Liver (tissue), 9 donors: ENCODE results near the gene SCGB3A1. TPM values are rescaled to one million over a fixed set of nuclear protein-coding genes. Genes with fewer than 3 reads are reported as not detected.

Experiments used
- DNase-seq: peaks from one replicate; pipeline ENCODE4 v3.0.0-alpha.2; 2017; ENCODE audit warnings: low spot score
- H3K27ac ChIP-seq, 2 donors: one replicate each; pipeline ENCODE4 v1.7.0; 2013; ENCODE audit warnings: inconsistent platforms in 2 of 2, low read length in 2 of 2, control low read depth in 1 of 2, low read depth in 1 of 2, mild to moderate bottlenecking in 1 of 2
- H3K27me3 ChIP-seq, 4 donors: one replicate each; pipeline versions ENCODE4 v1.6.1 to v1.7.0; 2013; ENCODE audit warnings: low read length in 3 of 4, inconsistent platforms in 1 of 4, mild to moderate bottlenecking in 1 of 4, moderate library complexity in 1 of 4; ENCODE audit not compliant: control insufficient read depth in 4 of 4, insufficient read depth in 4 of 4
- H3K36me3 ChIP-seq, 4 donors: one replicate each; pipeline versions ENCODE4 v1.6.1 to v1.7.0; 2013; ENCODE audit warnings: low read length in 3 of 4, mild to moderate bottlenecking in 3 of 4, low read depth in 1 of 4, moderate library complexity in 1 of 4; ENCODE audit not compliant: control insufficient read depth in 4 of 4, insufficient read depth in 3 of 4
- H3K4me1 ChIP-seq, 4 donors: one replicate each; pipeline versions ENCODE4 v1.6.1 to v1.7.0; 2013; ENCODE audit warnings: low read length in 3 of 4, mild to moderate bottlenecking in 3 of 4, moderate library complexity in 1 of 4; ENCODE audit not compliant: control insufficient read depth in 4 of 4, insufficient read depth in 4 of 4
- H3K4me3 ChIP-seq, 3 donors: one replicate each; pipeline versions ENCODE4 v1.6.1 to v1.7.0; 2013; ENCODE audit warnings: low read length in 3 of 3, control low read depth in 1 of 3, low read depth in 1 of 3, mild to moderate bottlenecking in 1 of 3
- H3K9ac ChIP-seq, 2 donors: one replicate each; pipeline ENCODE4 v1.7.0; 2013; ENCODE audit warnings: low read length in 2 of 2, mild to moderate bottlenecking in 2 of 2, moderate library complexity in 2 of 2, control low read depth in 1 of 2, low read depth in 1 of 2
- H3K9me3 ChIP-seq, 4 donors: one replicate each; pipeline versions ENCODE4 v1.6.1 to v1.7.0; 2013; ENCODE audit warnings: low read length in 3 of 4; ENCODE audit not compliant: control insufficient read depth in 4 of 4
- CTCF ChIP-seq: fragments of 150-350 bp; IDR thresholded peaks from 2 replicates; pipeline ENCODE4 v1.5.1; 2017; ENCODE audit warnings: improper control_type of control experiment, low read depth, low read length; ENCODE audit not compliant: missing input control
- EGR1 ChIP-seq, 2 donors: IDR thresholded peaks; 2 replicates each; pipeline ENCODE4 v1.6.1; 2016 to 2018; ENCODE audit warnings: antibody characterized with exemption in 2 of 2, low read depth in 2 of 2
- FOXA1 ChIP-seq: IDR thresholded peaks from 2 replicates; pipeline ENCODE4 v1.6.1; 2016; ENCODE audit warnings: antibody characterized with exemption
- FOXA2 ChIP-seq: IDR thresholded peaks from 2 replicates; pipeline ENCODE4 v1.6.1; 2016; ENCODE audit warnings: antibody characterized with exemption
- GABPA ChIP-seq, 2 donors: IDR thresholded peaks in 1 of 2; conservative IDR thresholded peaks in 1 of 2; 2 replicates each; pipeline ENCODE4 v1.6.1; 2016; ENCODE audit warnings: antibody characterized with exemption in 2 of 2, mild to moderate bottlenecking in 1 of 2, moderate library complexity in 1 of 2
- HNF4A ChIP-seq, 2 donors: conservative IDR thresholded peaks; 2 replicates each; pipeline ENCODE4 v1.6.1; 2016; ENCODE audit warnings: antibody characterized with exemption in 2 of 2, mild to moderate bottlenecking in 2 of 2
- HNF4G ChIP-seq: IDR thresholded peaks from 2 replicates; pipeline ENCODE4 v1.6.1; 2016; ENCODE audit warnings: antibody characterized with exemption
- JUND ChIP-seq, 2 donors: IDR thresholded peaks; 2 replicates each; pipeline ENCODE4 v1.6.1; 2016; ENCODE audit warnings: antibody characterized with exemption in 2 of 2
- MAX ChIP-seq: IDR thresholded peaks from 2 replicates; pipeline ENCODE4 v1.6.1; 2016; ENCODE audit warnings: antibody characterized with exemption
- NR2F2 ChIP-seq: IDR thresholded peaks from 2 replicates; pipeline ENCODE4 v1.6.1; 2016; ENCODE audit warnings: antibody characterized with exemption
- RAD21 ChIP-seq, 2 donors: IDR thresholded peaks; 2 replicates each; pipeline ENCODE4 v1.6.1; 2016; ENCODE audit warnings: antibody characterized with exemption in 2 of 2, mild to moderate bottlenecking in 2 of 2
- REST ChIP-seq: IDR thresholded peaks from 2 replicates; pipeline ENCODE4 v1.6.1; 2016; ENCODE audit warnings: antibody characterized with exemption, mild to moderate bottlenecking
- RXRA ChIP-seq, 2 donors: IDR thresholded peaks; 2 replicates each; pipeline ENCODE4 v1.6.1; 2017 to 2018; ENCODE audit warnings: antibody characterized with exemption in 2 of 2, mild to moderate bottlenecking in 1 of 2
- SP1 ChIP-seq: IDR thresholded peaks from 2 replicates; pipeline ENCODE4 v1.6.1; 2018; ENCODE audit warnings: antibody characterized with exemption, mild to moderate bottlenecking
- TAF1 ChIP-seq: conservative IDR thresholded peaks from 2 replicates; pipeline ENCODE4 v1.6.1; 2016; ENCODE audit warnings: antibody characterized with exemption, mild to moderate bottlenecking
- YY1 ChIP-seq: IDR thresholded peaks from 2 replicates; pipeline ENCODE4 v1.6.1; 2016; ENCODE audit warnings: antibody characterized with exemption, mild to moderate bottlenecking
- WGBS: extraction: QIAGEN DNeasy Blood & Tissue Kit; methylation state at CpG from one replicate; pipeline ENCODE4 v1.1.7; 2013; 5-methylcytosine and 5-hydroxymethylcytosine counted together
- polyA plus RNA-seq, 2 donors: library from polyadenylated mRNA; stranded (reverse) in 1 of 2; unstranded in 1 of 2; fragments of 200-250 nt in 1 of 2; fragments of >200 nt in 1 of 2; fragmentation: Nextera tagmentation in 1 of 2; extraction: Ambion mirVana in 1 of 2; gene quantifications; one replicate each; pipeline versions ENCODE4 v1.2.1 to v1.2.3, GENCODE V29; 2013 to 2015
- total RNA-seq, 2 donors: library from RNA; depleted of rRNA; stranded (reverse); fragments of >200 nt; gene quantifications; one replicate each; pipeline ENCODE4 v1.2.3, GENCODE V29; 2014
- donor health status: healthy.
- donor health status: healthy.
- donor health status: healthy.
- donor health status: healthy.
- donor health status: healthy.

Gene SCGB3A1
- total and polyA plus RNA-seq, 4 donors: 1.5 TPM; not detected in 2

- no peaks in the 10 kb centered on the region for H3K27me3 ChIP-seq
- no peak overlapping the region for H3K4me3 ChIP-seq
- no peaks in the 10 kb centered on the region for H3K36me3 ChIP-seq
- TF ChIP-seq NR2F2: no peak
- no peak for TF ChIP-seq EGR1 (IDR thresholded peaks at IDR 0.05; ENCODE audit: low read depth in 2 of 2)
- no peak for TF ChIP-seq RXRA (IDR thresholded peaks at IDR 0.05)
- no peak for TF ChIP-seq FOXA2
- TF ChIP-seq JUND (IDR thresholded peaks at IDR 0.05): no peak
- H3K27ac ChIP-seq: no peak overlapping the region
- H3K9me3 ChIP-seq: no peaks in the 10 kb centered on the region
- H3K4me1 ChIP-seq: peaks cover 0 to 6% (median 4%) of the 10 kb centered on the region in 4 donors
- WGBS: 85% methylated on average over 12 of the region's 12 CpGs
- DNase-seq: no peak
- no peak overlapping the region for H3K9ac ChIP-seq
Observed at GRCh38 chr5:180600554-180601041, 9.3 kb upstream of the SCGB3A1 start.

GRCh38 chr5:180599981-180600553 lies 8.8 kb upstream of the SCGB3A1 start:
- Histone ChIP-seq H3K27ac (no peak overlapping the region), H3K27me3 (no peaks in the 10 kb centered on the region), H3K4me1 (peaks cover 2 to 10% (median 8%) of the 10 kb centered on the region in 4 donors), H3K4me3 (no peak overlapping the region), H3K36me3 (no peaks in the 10 kb centered on the region), H3K9me3 (no peaks in the 10 kb centered on the region), H3K9ac (no peak overlapping the region)
- DNase-seq: no peak
- WGBS: 76% methylated on average over 16 of the region's 16 CpGs
- TF ChIP-seq TAF1 (no peak), HNF4A (conservative IDR thresholded peaks at IDR 0.05) (no peak), FOXA1 (no peak), REST (no peak), GABPA (IDR thresholded peaks at IDR 0.05 in 1 of 2, conservative IDR thresholded peaks at IDR 0.05 in 1 of 2) (no peak), EGR1 (IDR thresholded peaks at IDR 0.05; ENCODE audit: low read depth in 2 of 2) (no peak), CTCF (no peak), SP1 (no peak), RAD21 (IDR thresholded peaks at IDR 0.05) (no peak), NR2F2 (no peak), HNF4G (no peak), FOXA2 (no peak)

GRCh38 chr5:180599590-180599914 lies 8.3 kb upstream of the SCGB3A1 start:
- Histone ChIP-seq H3K36me3 (no peaks in the 10 kb centered on the region), H3K4me3 (no peak overlapping the region), H3K9me3 (no peaks in the 10 kb centered on the region), H3K27me3 (no peaks in the 10 kb centered on the region), H3K9ac (no peak overlapping the region), H3K27ac (no peak overlapping the region), H3K4me1 (peaks cover 2 to 10% (median 8%) of the 10 kb centered on the region in 4 donors)
- 92% methylated on average over 6 of the region's 6 CpGs for WGBS
- DNase-seq: no peak
- TF ChIP-seq FOXA2: no peak
- TF ChIP-seq NR2F2: no peak
- TF ChIP-seq GABPA (IDR thresholded peaks at IDR 0.05 in 1 of 2, conservative IDR thresholded peaks at IDR 0.05 in 1 of 2): no peak
- no peak for TF ChIP-seq REST
- no peak for TF ChIP-seq CTCF
- no peak for TF ChIP-seq MAX
- no peak for TF ChIP-seq RXRA (IDR thresholded peaks at IDR 0.05)
- no peak for TF ChIP-seq YY1
- TF ChIP-seq HNF4A (conservative IDR thresholded peaks at IDR 0.05): no peak
- TF ChIP-seq FOXA1: no peak
